ENCODE results near the gene EML4. TPM values are rescaled to one million over a fixed set of nuclear protein-coding genes. Genes with fewer than 3 reads are reported as not detected.

Gene EML4
- polyA plus RNA-seq, 1 of the 3 experiments (the other 2 are of a cell fraction): 35.0 TPM

DNA sequence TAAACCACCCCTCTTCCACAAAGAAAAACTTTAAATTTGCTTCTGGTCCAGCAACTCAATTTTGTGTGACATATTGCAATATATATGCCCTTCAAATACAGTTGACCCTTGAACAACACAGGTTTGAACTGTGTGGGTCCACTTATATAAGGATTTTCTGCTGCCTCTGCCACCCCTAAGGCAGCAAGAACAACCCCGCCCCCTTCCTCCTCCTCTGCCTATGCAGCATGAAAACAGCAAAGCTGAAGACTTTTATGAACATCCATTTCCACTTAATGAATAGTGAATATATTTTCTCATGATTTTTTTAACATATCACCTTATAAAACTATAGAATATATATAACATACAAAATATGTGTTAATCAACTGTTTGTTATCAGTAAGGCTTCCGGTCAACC is 58.3 kb downstream of the EML4 start:
- Histone ChIP-seq H3K4me1 (ENCODE audit: control insufficient read depth in 1 of 2, insufficient read depth in 2 of 2, low read depth in 1 of 2, low read length in 1 of 2) (peaks cover 10 to 20% of the 10 kb centered on the region in 2 experiments; a peak in 3 of 4 replicates), H3K9ac (no peak overlapping the region), H2AFZ (ENCODE audit: low read depth) (no peak overlapping the region), H3K36me3 (replicated peaks in 1 of 2; ENCODE audit: control insufficient read depth in 1 of 2, insufficient read depth in 2 of 2, low read length in 1 of 2) (peaks cover 0 to 8% of the 10 kb centered on the region in 2 experiments), H4K20me1 (ENCODE audit: insufficient read depth) (peaks cover 8% of the 10 kb centered on the region; the same call in 1 of the 2 replicates), H3K4me2 (no peak overlapping the region), H3K4me3 (ENCODE audit: low read depth in 2 of 2, low read length in 1 of 2) (no peak overlapping the region), H3K27ac (ENCODE audit: low read depth in 2 of 2, low read length in 1 of 2) (no peak overlapping the region), H3K9me3 (no peaks in the 10 kb centered on the region), H3K79me2 (ENCODE audit: insufficient read depth) (peaks cover 72% of the 10 kb centered on the region), H3K9me2 (no peaks in the 10 kb centered on the region), H3F3A (replicated peaks; ENCODE audit: insufficient read depth) (peaks cover 18% of the 10 kb centered on the region), H3K27me3 (ENCODE audit: insufficient read depth) (no peaks in the 10 kb centered on the region)
- ChIA-PET POLR2A (no interaction called here), CTCF (interaction anchor here (1.0 to 3.9 kb wide), 3 partner anchors 9 to 47 kb away, joined by 3 to 15 read pairs (median 3); no protein-coding TSS in a partner anchor)
- DNase-seq: no peak
- WGBS (ENCODE audit: low lambda C conversion rate): 96% methylated on average over 2 of the region's 2 CpGs
- TF ChIP-seq, protein P1, sequence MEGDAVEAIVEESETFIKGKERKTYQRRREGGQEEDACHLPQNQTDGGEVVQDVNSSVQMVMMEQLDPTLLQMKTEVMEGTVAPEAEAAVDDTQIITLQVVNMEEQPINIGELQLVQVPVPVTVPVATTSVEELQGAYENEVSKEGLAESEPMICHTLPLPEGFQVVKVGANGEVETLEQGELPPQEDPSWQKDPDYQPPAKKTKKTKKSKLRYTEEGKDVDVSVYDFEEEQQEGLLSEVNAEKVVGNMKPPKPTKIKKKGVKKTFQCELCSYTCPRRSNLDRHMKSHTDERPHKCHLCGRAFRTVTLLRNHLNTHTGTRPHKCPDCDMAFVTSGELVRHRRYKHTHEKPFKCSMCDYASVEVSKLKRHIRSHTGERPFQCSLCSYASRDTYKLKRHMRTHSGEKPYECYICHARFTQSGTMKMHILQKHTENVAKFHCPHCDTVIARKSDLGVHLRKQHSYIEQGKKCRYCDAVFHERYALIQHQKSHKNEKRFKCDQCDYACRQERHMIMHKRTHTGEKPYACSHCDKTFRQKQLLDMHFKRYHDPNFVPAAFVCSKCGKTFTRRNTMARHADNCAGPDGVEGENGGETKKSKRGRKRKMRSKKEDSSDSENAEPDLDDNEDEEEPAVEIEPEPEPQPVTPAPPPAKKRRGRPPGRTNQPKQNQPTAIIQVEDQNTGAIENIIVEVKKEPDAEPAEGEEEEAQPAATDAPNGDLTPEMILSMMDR (IDR thresholded peaks at IDR 0.05): no peak
- TF ChIP-seq SIN3A (IDR thresholded peaks at IDR 0.05; ENCODE audit: borderline replicate concordance, low read depth, low read length): no peak
- no peak for TF ChIP-seq GATA2 (CRISPR knock-in tag; IDR thresholded peaks at IDR 0.05)
- no peak for TF ChIP-seq EZH2phosphoT487 (IDR thresholded peaks at IDR 0.05; ENCODE audit: borderline replicate concordance, low read depth)
- TF ChIP-seq TCF12 (IDR thresholded peaks at IDR 0.05): no peak
- no peak for TF ChIP-seq EP300 (IDR thresholded peaks at IDR 0.05; ENCODE audit: borderline replicate concordance in 1 of 2, low read depth in 1 of 2, low read length in 1 of 2)
- TF ChIP-seq RCOR1 (IDR thresholded peaks at IDR 0.05; ENCODE audit: low read length): no peak

DNA sequence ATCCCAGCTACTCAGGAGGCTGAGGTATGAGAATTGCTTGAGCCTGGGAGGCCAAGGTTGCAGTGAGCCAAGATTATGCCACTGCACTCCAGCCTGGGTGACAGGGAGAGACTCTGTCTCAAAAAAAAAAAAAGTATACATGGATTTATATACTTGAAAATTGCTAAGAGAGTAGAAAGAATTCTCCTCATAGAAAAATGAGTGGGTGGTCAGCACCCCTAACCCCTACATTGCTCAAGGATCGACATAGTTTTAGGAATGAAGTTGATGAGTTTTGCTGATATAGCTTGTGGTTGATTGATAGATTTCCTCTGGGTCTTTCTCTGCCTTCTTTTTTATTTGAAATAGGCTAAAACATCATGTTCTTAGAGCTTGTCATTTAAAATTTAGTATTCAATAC is 58.9 kb downstream of the EML4 start:
- no peak for TF ChIP-seq RAD21 (IDR thresholded peaks at IDR 0.05; ENCODE audit: low read length)
- TF ChIP-seq EP300 (IDR thresholded peaks at IDR 0.05; ENCODE audit: borderline replicate concordance in 1 of 2, low read depth in 1 of 2, low read length in 1 of 2): no peak
- TF ChIP-seq EZH2phosphoT487 (IDR thresholded peaks at IDR 0.05; ENCODE audit: borderline replicate concordance, low read depth): no peak
- TF ChIP-seq YY1 (IDR thresholded peaks at IDR 0.05; ENCODE audit: low read depth): no peak
- TF ChIP-seq, protein P2, sequence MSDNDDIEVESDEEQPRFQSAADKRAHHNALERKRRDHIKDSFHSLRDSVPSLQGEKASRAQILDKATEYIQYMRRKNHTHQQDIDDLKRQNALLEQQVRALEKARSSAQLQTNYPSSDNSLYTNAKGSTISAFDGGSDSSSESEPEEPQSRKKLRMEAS (IDR thresholded peaks at IDR 0.05; ENCODE audit: low read depth): no peak
- no peak for TF ChIP-seq NRF1 (IDR thresholded peaks at IDR 0.05; ENCODE audit: low read depth, low read length)
- no peak for TF ChIP-seq JUND (IDR thresholded peaks at IDR 0.05)
- no peak for TF ChIP-seq POLR2AphosphoS5 (IDR thresholded peaks at IDR 0.05; ENCODE audit: low read depth, low read length)
- no peak for TF ChIP-seq RCOR1 (IDR thresholded peaks at IDR 0.05; ENCODE audit: low read length)
- TF ChIP-seq FOSL2 (IDR thresholded peaks at IDR 0.05; ENCODE audit: borderline replicate concordance, low read depth): no peak
- TF ChIP-seq TEAD4 (IDR thresholded peaks at IDR 0.05; ENCODE audit: borderline replicate concordance, insufficient read depth): no peak
- TF ChIP-seq GABPA (IDR thresholded peaks at IDR 0.05; ENCODE audit: low read depth): no peak
- no peak for TF ChIP-seq GATA2 (CRISPR knock-in tag; IDR thresholded peaks at IDR 0.05)
- no peak for TF ChIP-seq RFX5 (IDR thresholded peaks at IDR 0.05; ENCODE audit: low read length)
- no peak for TF ChIP-seq CHD2 (IDR thresholded peaks at IDR 0.05; ENCODE audit: low read length, partially characterized antibody)
- no peak for TF ChIP-seq SIN3A (IDR thresholded peaks at IDR 0.05; ENCODE audit: borderline replicate concordance, low read depth, low read length)
- no peak for TF ChIP-seq MEF2A (IDR thresholded peaks at IDR 0.05; ENCODE audit: borderline replicate concordance, low read depth)
- no peak for TF ChIP-seq RXRA (IDR thresholded peaks at IDR 0.05; ENCODE audit: borderline replicate concordance, low read depth)
- TF ChIP-seq TCF12 (IDR thresholded peaks at IDR 0.05): no peak
- no peak for TF ChIP-seq ELF1 (IDR thresholded peaks at IDR 0.05)
- CTCF ChIA-PET: interaction anchor here (0.8 to 3.9 kb wide), 5 partner anchors 10 to 46 kb away, joined by 3 to 15 read pairs (median 3); no protein-coding TSS in a partner anchor
- Histone ChIP-seq H3F3A (replicated peaks; ENCODE audit: insufficient read depth) (peaks cover 12% of the 10 kb centered on the region), H3K4me3 (ENCODE audit: low read depth in 2 of 2, low read length in 1 of 2) (no peak overlapping the region), H3K27me3 (ENCODE audit: insufficient read depth) (no peaks in the 10 kb centered on the region), H3K4me1 (ENCODE audit: control insufficient read depth in 1 of 2, insufficient read depth in 2 of 2, low read depth in 1 of 2, low read length in 1 of 2) (peaks cover 10 to 16% of the 10 kb centered on the region in 2 experiments; a peak in 3 of 4 replicates), H3K9me3 (no peaks in the 10 kb centered on the region), H3K9ac (no peak overlapping the region), H3K79me2 (ENCODE audit: insufficient read depth) (peaks cover 66% of the 10 kb centered on the region), H2AFZ (ENCODE audit: low read depth) (no peak overlapping the region), H3K4me2 (no peak overlapping the region), H3K36me3 (replicated peaks in 1 of 2; ENCODE audit: control insufficient read depth in 1 of 2, insufficient read depth in 2 of 2, low read length in 1 of 2) (peaks cover 0 to 8% of the 10 kb centered on the region in 2 experiments), H3K27ac (ENCODE audit: low read depth in 2 of 2, low read length in 1 of 2) (no peak overlapping the region), H3K9me2 (no peaks in the 10 kb centered on the region), H4K20me1 (ENCODE audit: insufficient read depth) (peaks cover 8% of the 10 kb centered on the region)
- POLR2A ChIA-PET: no interaction called here
- DNase-seq: no peak
- 97% methylated on average over 1 of the region's 1 CpG for WGBS (ENCODE audit: low lambda C conversion rate)

Data from SK-N-SH (cell line).